Activated naive CD4-positive, alpha-beta T cell treated with anti-CD3 and anti-CD28 coated beads, Interleukin-2, amount 50 U/mL, for 24 hours (primary cell): ENCODE measurements around the gene PTPRE.

Experiments used
- H3K27ac Mint-ChIP-seq: one replicate; pipeline ENCODE4 v1.8.0; 2021; ENCODE audit warnings: mild to moderate bottlenecking, mixed read lengths
- H3K27me3 Mint-ChIP-seq: one replicate; pipeline ENCODE4 v1.8.0; 2021; ENCODE audit warnings: mixed read lengths
- H3K36me3 Mint-ChIP-seq: one replicate; pipeline ENCODE4 v1.8.0; 2021; ENCODE audit warnings: mixed read lengths
- H3K4me1 Mint-ChIP-seq: one replicate; pipeline ENCODE4 v1.8.0; 2021; ENCODE audit warnings: mixed read lengths
- H3K4me3 Mint-ChIP-seq: one replicate; pipeline ENCODE4 v1.8.0; 2021; ENCODE audit warnings: mild to moderate bottlenecking, mixed read lengths
- H3K9me3 Mint-ChIP-seq: one replicate; pipeline ENCODE4 v1.8.0; 2021; ENCODE audit warnings: mixed read lengths

PTPRE gene

GRCh38 chr10:128121750-128122412, 215.0 kb downstream of the PTPRE start:
- H3K4me1 Mint-ChIP-seq: peaks cover 11% of the 10 kb centered on the region
- H3K9me3 Mint-ChIP-seq: no peaks in the 10 kb centered on the region
- H3K4me3 Mint-ChIP-seq: no peak overlapping the region
- H3K27ac Mint-ChIP-seq: no peak overlapping the region
- peaks cover 29% of the 10 kb centered on the region for H3K27me3 Mint-ChIP-seq
- H3K36me3 Mint-ChIP-seq: no peaks in the 10 kb centered on the region

GRCh38 chr10:128122931-128123330, 216.0 kb downstream of the PTPRE start:
- no peaks in the 10 kb centered on the region for H3K36me3 Mint-ChIP-seq
- no peak overlapping the region for H3K4me3 Mint-ChIP-seq
- no peaks in the 10 kb centered on the region for H3K9me3 Mint-ChIP-seq
- no peak overlapping the region for H3K27ac Mint-ChIP-seq
- H3K4me1 Mint-ChIP-seq: peaks cover 16% of the 10 kb centered on the region
- H3K27me3 Mint-ChIP-seq: peaks cover 29% of the 10 kb centered on the region

GRCh38 chr10:128123846-128124245, 216.9 kb downstream of the PTPRE start:
- H3K4me1 Mint-ChIP-seq: peaks cover 16% of the 10 kb centered on the region
- H3K9me3 Mint-ChIP-seq: no peaks in the 10 kb centered on the region
- no peak overlapping the region for H3K27ac Mint-ChIP-seq
- no peak overlapping the region for H3K4me3 Mint-ChIP-seq
- no peaks in the 10 kb centered on the region for H3K36me3 Mint-ChIP-seq
- H3K27me3 Mint-ChIP-seq: peaks cover 29% of the 10 kb centered on the region

GRCh38 chr10:128124813-128125403, 218.0 kb downstream of the PTPRE start:
- H3K27me3 Mint-ChIP-seq: peaks cover 29% of the 10 kb centered on the region
- H3K27ac Mint-ChIP-seq: no peak overlapping the region
- H3K4me3 Mint-ChIP-seq: peak overlapping the region; percentile 85
- peaks cover 16% of the 10 kb centered on the region for H3K4me1 Mint-ChIP-seq
- no peaks in the 10 kb centered on the region for H3K36me3 Mint-ChIP-seq
- no peaks in the 10 kb centered on the region for H3K9me3 Mint-ChIP-seq

GRCh38 chr10:128125416-128125943, 218.6 kb downstream of the PTPRE start:
- Mint-ChIP-seq H3K36me3 (no peaks in the 10 kb centered on the region), H3K27me3 (peaks cover 29% of the 10 kb centered on the region), H3K4me3 (peak overlapping the region; percentile 85), H3K9me3 (no peaks in the 10 kb centered on the region), H3K27ac (peak overlapping the region; percentile 43), H3K4me1 (peaks cover 16% of the 10 kb centered on the region)

- H3K4me3 Mint-ChIP-seq: peak within 1 kb of the TSS; percentile 91
- H3K27ac Mint-ChIP-seq: peak within 1 kb of the TSS; percentile 51
- H3K4me1 Mint-ChIP-seq: peaks cover 16% of the 10 kb centered on the region
- H3K27me3 Mint-ChIP-seq: peaks cover 24% of the 10 kb centered on the region
- H3K9me3 Mint-ChIP-seq: no peaks in the 10 kb centered on the region
- H3K36me3 Mint-ChIP-seq: no peaks in the 10 kb centered on the region
These were observed 219.3 kb downstream of the PTPRE start, which contains the start of gene MKI67 for GRCh38 chr10:128125944-128126764. TSS of gene MKI67 (minus strand) at chr10:128126423. CDS start at chr10:128125667, 756 bp downstream.

- Mint-ChIP-seq H3K4me3 (no peak overlapping the region), H3K4me1 (peaks cover 16% of the 10 kb centered on the region), H3K27me3 (peaks cover 15% of the 10 kb centered on the region), H3K9me3 (no peaks in the 10 kb centered on the region), H3K27ac (no peak overlapping the region), H3K36me3 (no peaks in the 10 kb centered on the region)
These were observed 221.7 kb downstream of the PTPRE start for GRCh38 chr10:128128582-128128981.

- H3K4me3 Mint-ChIP-seq: no peak overlapping the region
- H3K36me3 Mint-ChIP-seq: no peaks in the 10 kb centered on the region
- H3K27ac Mint-ChIP-seq: no peak overlapping the region
- peaks cover 14% of the 10 kb centered on the region for H3K4me1 Mint-ChIP-seq
- peaks cover 5% of the 10 kb centered on the region for H3K27me3 Mint-ChIP-seq
- no peaks in the 10 kb centered on the region for H3K9me3 Mint-ChIP-seq
These were observed 223.1 kb downstream of the PTPRE start for GRCh38 chr10:128130051-128130450.
